ENCODE data around the gene CCL3.
"Not testable (repeated sequence)": the region's sequence is repeated elsewhere in the genome, so short reads cannot be mapped to it uniquely, and the experiment has no call there.

GRCh38 chr17:36108265-36108664, 18.3 kb upstream of the CCL3 start:
- TF ChIP-seq, protein P1, sequence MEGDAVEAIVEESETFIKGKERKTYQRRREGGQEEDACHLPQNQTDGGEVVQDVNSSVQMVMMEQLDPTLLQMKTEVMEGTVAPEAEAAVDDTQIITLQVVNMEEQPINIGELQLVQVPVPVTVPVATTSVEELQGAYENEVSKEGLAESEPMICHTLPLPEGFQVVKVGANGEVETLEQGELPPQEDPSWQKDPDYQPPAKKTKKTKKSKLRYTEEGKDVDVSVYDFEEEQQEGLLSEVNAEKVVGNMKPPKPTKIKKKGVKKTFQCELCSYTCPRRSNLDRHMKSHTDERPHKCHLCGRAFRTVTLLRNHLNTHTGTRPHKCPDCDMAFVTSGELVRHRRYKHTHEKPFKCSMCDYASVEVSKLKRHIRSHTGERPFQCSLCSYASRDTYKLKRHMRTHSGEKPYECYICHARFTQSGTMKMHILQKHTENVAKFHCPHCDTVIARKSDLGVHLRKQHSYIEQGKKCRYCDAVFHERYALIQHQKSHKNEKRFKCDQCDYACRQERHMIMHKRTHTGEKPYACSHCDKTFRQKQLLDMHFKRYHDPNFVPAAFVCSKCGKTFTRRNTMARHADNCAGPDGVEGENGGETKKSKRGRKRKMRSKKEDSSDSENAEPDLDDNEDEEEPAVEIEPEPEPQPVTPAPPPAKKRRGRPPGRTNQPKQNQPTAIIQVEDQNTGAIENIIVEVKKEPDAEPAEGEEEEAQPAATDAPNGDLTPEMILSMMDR (IDR thresholded peaks at IDR 0.05; ENCODE audit: low read depth, low read length), result not testable (repeated sequence)
- TF ChIP-seq EZH2phosphoT487 (IDR thresholded peaks at IDR 0.05; ENCODE audit: low read depth), result not testable (repeated sequence)
